Loucy (cell line): ENCODE results near the gene STIM1.

Source experiments
- H2AFZ ChIP-seq: fragments of 200-600 bp; sonication (generic); 2 replicates; pipeline ENCODE4 v1.6.0; 2016; ENCODE audit warnings: antibody characterized with exemption, mild to moderate bottlenecking, low read length, moderate library complexity
- H3F3A ChIP-seq: fragments of 200-600 bp; 2 replicates; pipeline ENCODE4 v1.6.0; 2016; ENCODE audit warnings: antibody characterized with exemption, low read depth, mild to moderate bottlenecking
- H3K27me3 ChIP-seq: fragments of 200-600 bp; sonication (generic); 2 replicates; pipeline ENCODE4 v1.6.1; 2014; ENCODE audit warnings: low read length, mild to moderate bottlenecking; ENCODE audit not compliant: insufficient read depth, poor library complexity, severe bottlenecking
- H3K36me3 ChIP-seq: fragments of 200-600 bp; sonication (generic); 2 replicates; pipeline ENCODE4 v1.6.1; 2016; ENCODE audit warnings: low read length; ENCODE audit not compliant: insufficient read depth
- H3K4me1 ChIP-seq: fragments of 200-600 bp; sonication (generic); 2 replicates; pipeline ENCODE4 v1.5.1; 2014; ENCODE audit warnings: low read length, mild to moderate bottlenecking; ENCODE audit not compliant: insufficient read depth, poor library complexity, severe bottlenecking
- H3K4me2 ChIP-seq: fragments of 200-600 bp; sonication (generic); 2 replicates; pipeline ENCODE4 v1.6.0; 2014; ENCODE audit warnings: antibody characterized with exemption, low read length, low read depth, mild to moderate bottlenecking; ENCODE audit not compliant: poor library complexity, severe bottlenecking
- H3K4me3 ChIP-seq: fragments of 200-600 bp; sonication (generic); 2 replicates; pipeline ENCODE4 v1.5.1; 2014; ENCODE audit warnings: low read length, mild to moderate bottlenecking, mixed read lengths; ENCODE audit not compliant: poor library complexity, severe bottlenecking
- H3K79me2 ChIP-seq: fragments of 200-600 bp; sonication (generic); 2 replicates; pipeline ENCODE4 v1.6.1; 2014; ENCODE audit warnings: low read length; ENCODE audit not compliant: insufficient read depth
- H3K9ac ChIP-seq: fragments of 200-600 bp; sonication (generic); 2 replicates; pipeline ENCODE4 v1.6.0; 2014; ENCODE audit warnings: mild to moderate bottlenecking, low read depth, low read length, moderate library complexity; ENCODE audit not compliant: poor library complexity, severe bottlenecking
- H3K9me2 ChIP-seq: fragments of 200-600 bp; sonication (generic); replicated peaks from 2 replicates; pipeline ENCODE4 v1.6.1; 2016; ENCODE audit warnings: low read depth, low read length, mixed read lengths
- H3K9me3 ChIP-seq: fragments of 200-600 bp; sonication (generic); 2 replicates; pipeline ENCODE4 v1.6.1; 2014; ENCODE audit warnings: mild to moderate bottlenecking, antibody characterized with exemption, low read length, low read depth; ENCODE audit not compliant: insufficient read depth
- H4K20me1 ChIP-seq: fragments of 200-600 bp; sonication (generic); 2 replicates; pipeline ENCODE4 v1.6.0; 2014; ENCODE audit warnings: antibody characterized with exemption, low read length, mild to moderate bottlenecking; ENCODE audit not compliant: insufficient read depth, poor library complexity, severe bottlenecking
- EZH2phosphoT487 ChIP-seq: fragments of 200-600 bp; IDR thresholded peaks from 2 replicates; pipeline ENCODE4 v1.6.1; 2018; ENCODE audit warnings: antibody characterized with exemption, mild to moderate bottlenecking, moderate library complexity, borderline replicate concordance
- TF ChIP-seq, protein P1 (sequence below): fragments of 200-600 bp; sonication (generic); conservative IDR thresholded peaks from 2 replicates; pipeline ENCODE4 v1.5.1; 2014; ENCODE audit warnings: mild to moderate bottlenecking, antibody characterized with exemption, low read length

The STIM1 gene

DNA sequence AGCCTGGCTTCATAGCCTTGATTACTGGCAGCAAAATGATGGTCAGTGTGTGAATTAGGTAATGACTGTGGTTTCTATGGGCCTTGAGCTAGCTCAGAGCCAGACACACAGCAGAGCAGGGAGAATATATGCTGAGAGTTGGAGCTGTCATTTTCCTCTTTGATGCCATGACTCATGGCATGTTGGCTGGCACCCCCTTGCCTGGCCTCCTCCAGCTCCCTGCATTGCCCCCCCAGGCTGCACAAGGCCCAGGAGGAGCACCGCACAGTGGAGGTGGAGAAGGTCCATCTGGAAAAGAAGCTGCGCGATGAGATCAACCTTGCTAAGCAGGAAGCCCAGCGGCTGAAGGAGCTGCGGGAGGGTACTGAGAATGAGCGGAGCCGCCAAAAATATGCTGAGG is 218.8 kb downstream of the STIM1 start:
- Histone ChIP-seq H2AFZ (no peak overlapping the region), H3K79me2 (no peaks in the 10 kb centered on the region; the same call in 1 of the 2 replicates), H3K9ac (no peak overlapping the region), H3K36me3 (peaks cover 40% of the 10 kb centered on the region; the same call in 1 of the 2 replicates), H3K4me1 (peaks cover 18% of the 10 kb centered on the region), H3K9me3 (no peaks in the 10 kb centered on the region), H3K9me2 (no peaks in the 10 kb centered on the region), H3K4me2 (no peak overlapping the region), H4K20me1 (no peaks in the 10 kb centered on the region), H3K4me3 (no peak overlapping the region), H3K27me3 (no peaks in the 10 kb centered on the region), H3F3A (no peaks in the 10 kb centered on the region)
- no peak for TF ChIP-seq EZH2phosphoT487
- TF ChIP-seq, protein P1, sequence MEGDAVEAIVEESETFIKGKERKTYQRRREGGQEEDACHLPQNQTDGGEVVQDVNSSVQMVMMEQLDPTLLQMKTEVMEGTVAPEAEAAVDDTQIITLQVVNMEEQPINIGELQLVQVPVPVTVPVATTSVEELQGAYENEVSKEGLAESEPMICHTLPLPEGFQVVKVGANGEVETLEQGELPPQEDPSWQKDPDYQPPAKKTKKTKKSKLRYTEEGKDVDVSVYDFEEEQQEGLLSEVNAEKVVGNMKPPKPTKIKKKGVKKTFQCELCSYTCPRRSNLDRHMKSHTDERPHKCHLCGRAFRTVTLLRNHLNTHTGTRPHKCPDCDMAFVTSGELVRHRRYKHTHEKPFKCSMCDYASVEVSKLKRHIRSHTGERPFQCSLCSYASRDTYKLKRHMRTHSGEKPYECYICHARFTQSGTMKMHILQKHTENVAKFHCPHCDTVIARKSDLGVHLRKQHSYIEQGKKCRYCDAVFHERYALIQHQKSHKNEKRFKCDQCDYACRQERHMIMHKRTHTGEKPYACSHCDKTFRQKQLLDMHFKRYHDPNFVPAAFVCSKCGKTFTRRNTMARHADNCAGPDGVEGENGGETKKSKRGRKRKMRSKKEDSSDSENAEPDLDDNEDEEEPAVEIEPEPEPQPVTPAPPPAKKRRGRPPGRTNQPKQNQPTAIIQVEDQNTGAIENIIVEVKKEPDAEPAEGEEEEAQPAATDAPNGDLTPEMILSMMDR = no peak

DNA sequence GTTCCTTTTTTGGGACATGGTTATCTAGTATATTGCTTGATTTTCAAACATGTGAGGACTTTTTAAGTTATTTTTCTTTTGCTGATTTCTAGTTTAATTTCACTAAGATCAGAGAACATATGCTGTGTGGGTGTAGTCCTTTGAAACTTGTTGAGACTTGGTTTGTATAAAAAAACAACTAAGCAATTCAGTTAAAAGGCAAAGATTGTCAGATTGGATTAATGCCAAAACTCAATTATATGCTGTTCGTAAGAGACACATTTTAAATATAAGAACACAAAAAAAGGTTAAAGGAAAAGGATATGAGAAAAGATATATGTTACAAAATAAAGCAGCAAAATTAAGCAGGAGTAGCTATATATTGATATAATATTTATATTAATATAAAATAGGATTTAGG is 221.3 kb downstream of the STIM1 start:
- H3K79me2 ChIP-seq = no peaks in the 10 kb centered on the region; the same call in 1 of the 2 replicates
- no peaks in the 10 kb centered on the region for H3K27me3 ChIP-seq
- peaks cover 9% of the 10 kb centered on the region for H3K4me1 ChIP-seq
- no peak overlapping the region for H3K9ac ChIP-seq
- no peaks in the 10 kb centered on the region for H3K9me2 ChIP-seq
- no peak for TF ChIP-seq EZH2phosphoT487
- TF ChIP-seq, protein P1 = no peak
- H3K9me3 ChIP-seq = no peaks in the 10 kb centered on the region
- H3K4me2 ChIP-seq = no peak overlapping the region
- no peaks in the 10 kb centered on the region for H4K20me1 ChIP-seq
- no peaks in the 10 kb centered on the region for H3F3A ChIP-seq
- no peak overlapping the region for H3K4me3 ChIP-seq
- peaks cover 43% of the 10 kb centered on the region; the same call in 1 of the 2 replicates for H3K36me3 ChIP-seq
- no peak overlapping the region for H2AFZ ChIP-seq

- no peak overlapping the region for H3K4me2 ChIP-seq
- no peaks in the 10 kb centered on the region for H3K79me2 ChIP-seq
- H3K36me3 ChIP-seq = peaks cover 75% of the 10 kb centered on the region; the same call in 1 of the 2 replicates
- no peaks in the 10 kb centered on the region for H3K9me2 ChIP-seq
- no peaks in the 10 kb centered on the region for H4K20me1 ChIP-seq
- TF ChIP-seq EZH2phosphoT487 = no peak
- TF ChIP-seq, protein P1 = no peak
- no peak overlapping the region for H3K9ac ChIP-seq
- H3F3A ChIP-seq = no peaks in the 10 kb centered on the region
- no peaks in the 10 kb centered on the region for H3K27me3 ChIP-seq
- no peak overlapping the region for H3K4me3 ChIP-seq
- H3K9me3 ChIP-seq = no peaks in the 10 kb centered on the region
- H3K4me1 ChIP-seq = peaks cover 13% of the 10 kb centered on the region
- H2AFZ ChIP-seq = no peak overlapping the region
Measured at GRCh38 chr11:4083198-4083597, 227.7 kb downstream of the STIM1 start.
